ENCODE results near the gene PSMB5. TPM values are rescaled to one million over a fixed set of nuclear protein-coding genes. Genes with fewer than 3 reads are reported as not detected.

PSMB5 gene
- polyA plus RNA-seq, 3 donors: 78.0 to 152 (median 140) TPM

- no peak overlapping the region for H3K27ac ChIP-seq (ENCODE audit: low read depth, low read length)
- WGBS, 3 donors: 74 to 84% (median 78%) methylated on average over 49 to 85 of the region's 85 CpGs
Observed at GRCh38 chr14:23047751-23048693, 13.3 kb upstream of the PSMB5 start.

DNA sequence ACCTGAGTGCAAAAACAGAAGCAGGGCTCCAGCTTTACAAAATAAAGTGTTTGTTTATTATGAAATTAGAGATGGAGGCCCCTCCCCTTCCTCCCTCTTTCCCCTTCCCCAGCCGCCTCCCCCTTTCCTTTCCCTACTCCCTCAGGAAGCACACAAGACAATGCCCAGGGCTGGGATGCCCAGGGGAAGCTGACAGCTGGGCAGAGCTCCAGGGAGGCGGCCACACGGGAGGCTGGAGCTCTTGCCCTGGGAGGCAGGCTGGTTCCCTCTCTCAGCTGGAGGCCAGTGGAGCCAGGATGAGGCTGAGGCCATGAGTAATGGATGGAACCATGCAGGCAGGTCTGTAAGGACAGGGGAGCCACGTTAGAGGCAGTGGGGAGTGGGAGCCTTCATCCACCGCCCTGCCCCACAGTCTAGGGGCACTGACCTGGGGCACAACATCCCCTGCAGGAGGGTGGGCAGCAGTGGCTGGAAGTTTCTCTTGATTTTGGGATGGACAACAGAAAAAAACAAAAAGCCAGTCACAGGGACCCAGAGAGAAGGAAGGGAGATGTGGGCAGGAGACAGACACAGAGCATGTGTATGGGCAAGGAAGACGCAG is 12.4 kb upstream of the PSMB5 start:
- WGBS, 3 donors: 66 to 71% (median 66%) methylated on average over 6 of the region's 6 CpGs
- H3K27ac ChIP-seq (ENCODE audit: low read depth, low read length): no peak overlapping the region

DNA sequence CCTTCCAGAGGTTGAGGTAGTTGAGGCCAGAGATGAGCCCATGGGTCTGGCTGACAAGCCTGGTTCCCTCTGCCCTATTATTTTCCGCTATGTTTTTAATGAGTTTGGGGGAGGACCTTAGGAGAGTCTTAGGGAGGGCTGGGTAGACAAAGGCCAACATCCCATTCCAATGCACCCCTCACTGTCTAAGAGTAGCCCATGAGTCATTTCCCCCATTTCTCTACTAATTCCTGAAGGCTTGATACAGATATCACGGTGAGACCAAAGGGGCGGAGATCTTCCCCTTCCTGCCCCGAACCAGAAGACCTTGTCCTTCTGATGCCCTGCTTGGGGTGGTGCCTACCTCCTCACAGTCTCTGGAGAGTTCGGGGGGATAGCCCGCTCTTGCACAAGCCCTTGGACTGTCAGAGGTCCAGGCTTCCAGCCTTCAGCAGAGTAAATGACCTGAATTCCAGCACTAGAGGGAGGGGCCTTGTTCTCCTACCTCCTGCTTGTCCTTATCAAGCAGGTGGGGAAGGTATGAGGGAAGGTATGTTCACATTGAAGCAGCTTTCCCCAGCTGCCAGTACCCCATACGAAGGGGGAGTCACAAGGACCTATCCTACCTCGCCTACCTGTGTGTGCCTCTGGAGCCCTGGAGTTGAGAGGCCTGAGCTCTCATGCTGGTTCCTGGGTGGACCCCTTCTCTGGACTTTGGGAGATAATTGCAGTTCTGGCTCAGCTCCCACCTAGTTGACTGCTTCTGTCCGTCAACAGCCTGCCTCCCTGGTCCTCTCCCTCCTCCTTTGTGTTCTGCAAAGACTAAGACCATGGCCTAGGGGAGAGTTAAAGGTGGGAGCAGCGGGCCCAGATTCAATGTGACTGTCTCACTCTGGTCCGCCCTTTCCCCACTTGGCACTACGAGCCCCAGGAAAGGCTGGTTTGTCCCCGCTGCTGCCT is 11.0 kb upstream of the PSMB5 start:
- no peak overlapping the region for H3K27ac ChIP-seq (ENCODE audit: low read depth, low read length)

DNA sequence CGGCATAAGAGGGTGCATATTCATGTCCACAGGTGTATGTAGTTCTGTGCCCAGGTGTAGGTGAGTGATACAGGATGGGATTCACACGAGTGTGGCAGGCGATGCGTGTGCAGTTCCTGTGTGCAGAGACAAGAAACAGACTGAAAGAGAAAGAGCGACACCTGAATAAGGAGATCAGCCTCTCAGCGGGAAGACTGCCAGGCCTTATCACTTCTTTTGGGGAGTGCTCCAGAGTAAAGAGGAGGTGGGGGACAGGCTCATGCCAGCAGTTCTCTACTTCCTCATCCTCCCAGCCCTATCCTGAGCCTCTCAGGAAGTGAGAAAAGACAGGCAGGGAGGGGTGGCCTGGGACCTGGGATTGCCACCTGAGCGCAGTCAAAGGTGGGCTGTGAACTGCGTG is 10.1 kb upstream of the PSMB5 start:
- no peak overlapping the region for H3K27ac ChIP-seq (ENCODE audit: low read depth, low read length)

More for the DNA sequence above, 11.0 kb upstream of the PSMB5 start:
- 77 to 79% (median 77%) methylated on average over 13 of the region's 13 CpGs for WGBS, 3 donors

GRCh38 chr14:23043754-23044153 is 9.1 kb upstream of the PSMB5 start:
- H3K27ac ChIP-seq (ENCODE audit: low read depth, low read length): no peak overlapping the region
- 74 to 87% (median 84%) methylated on average over 3 of the region's 3 CpGs for WGBS, 3 donors

More for the DNA sequence above, 10.1 kb upstream of the PSMB5 start:
- 81 to 82% (median 81%) methylated on average over 8 of the region's 8 CpGs for WGBS, 3 donors

DNA sequence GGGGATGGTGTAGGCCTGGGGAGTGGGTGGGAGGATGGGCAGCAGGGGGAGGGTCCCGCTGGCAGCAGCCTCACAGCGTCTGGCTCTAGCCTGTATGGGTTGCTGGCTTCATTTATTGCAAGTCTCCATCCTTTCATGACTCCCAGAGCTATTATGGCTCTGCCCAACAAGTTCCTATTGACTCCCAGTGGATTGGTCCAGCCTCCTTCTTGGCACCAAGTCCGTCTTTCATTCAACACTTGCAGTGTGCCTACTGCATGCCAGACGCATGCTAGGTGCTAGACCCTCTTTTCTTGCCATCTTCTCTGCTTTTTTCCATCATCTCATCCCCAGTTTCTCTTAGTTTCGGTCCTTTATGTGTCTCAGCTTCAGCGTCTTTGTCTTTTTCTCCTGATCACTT is 8.4 kb upstream of the PSMB5 start:
- 87 to 93% (median 88%) methylated on average over 6 of the region's 6 CpGs for WGBS, 3 donors
- H3K27ac ChIP-seq (ENCODE audit: low read depth, low read length): no peak overlapping the region

GRCh38 chr14:23042162-23042965 is 7.7 kb upstream of the PSMB5 start, which contains the start of gene PSMB11:
PSMB11 (plus strand) TSS chr14:23042212; CDS start chr14:23042226, 14 bp downstream.
- 90 to 96% (median 95%) methylated on average over 36 of the region's 36 CpGs for WGBS, 3 donors
- no peak within 1 kb of the TSS for H3K27ac ChIP-seq (ENCODE audit: low read depth, low read length)

DNA sequence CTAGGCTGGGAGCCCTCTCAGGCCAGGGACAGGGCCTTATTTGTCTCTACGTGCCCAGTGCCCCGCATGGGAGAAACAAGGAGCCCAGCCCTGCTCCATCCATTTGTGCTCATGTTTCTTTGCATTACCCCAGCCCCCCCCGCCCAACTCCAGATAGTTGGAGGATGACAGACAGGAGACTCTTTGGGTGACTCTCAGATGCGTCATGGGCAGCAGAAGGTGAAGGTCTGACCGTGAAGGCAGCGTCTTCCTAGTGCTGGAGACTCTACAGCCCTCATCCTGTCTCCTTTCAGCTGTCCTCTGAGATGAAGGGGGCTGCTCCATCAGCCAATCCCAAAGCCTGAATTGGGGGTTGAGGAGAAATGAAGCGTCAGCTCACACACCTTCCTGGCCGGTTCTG is 7.0 kb upstream of the PSMB5 start:
- no peak overlapping the region for H3K27ac ChIP-seq (ENCODE audit: low read depth, low read length)
- 82 to 91% (median 84%) methylated on average over 8 of the region's 8 CpGs for WGBS, 3 donors

- 82 to 94% (median 94%) methylated on average over 4 of the region's 4 CpGs for WGBS, 3 donors
- H3K27ac ChIP-seq (ENCODE audit: low read depth, low read length): no peak overlapping the region
Observed at GRCh38 chr14:23040100-23040499, 5.4 kb upstream of the PSMB5 start.

GRCh38 chr14:23035303-23036144 is 824 bp upstream of the PSMB5 start:
- H3K27ac ChIP-seq (ENCODE audit: low read depth, low read length): no peak overlapping the region

GRCh38 chr14:23033801-23034497 is 751 bp downstream of the PSMB5 start:
- peak overlapping the region; percentile 74 for H3K27ac ChIP-seq (ENCODE audit: low read depth, low read length)
- WGBS, 3 donors: 35 to 42% (median 39%) methylated on average over 17 of the region's 17 CpGs

More at GRCh38 chr14:23035303-23036144, 824 bp upstream of the PSMB5 start:
- 63 to 68% (median 67%) methylated on average over 14 of the region's 14 CpGs for WGBS, 3 donors

GRCh38 chr14:23033251-23033727 is 1.4 kb downstream of the PSMB5 start:
- 88 to 96% (median 96%) methylated on average over 10 of the region's 10 CpGs for WGBS, 3 donors
- H3K27ac ChIP-seq (ENCODE audit: low read depth, low read length): no peak overlapping the region

DNA sequence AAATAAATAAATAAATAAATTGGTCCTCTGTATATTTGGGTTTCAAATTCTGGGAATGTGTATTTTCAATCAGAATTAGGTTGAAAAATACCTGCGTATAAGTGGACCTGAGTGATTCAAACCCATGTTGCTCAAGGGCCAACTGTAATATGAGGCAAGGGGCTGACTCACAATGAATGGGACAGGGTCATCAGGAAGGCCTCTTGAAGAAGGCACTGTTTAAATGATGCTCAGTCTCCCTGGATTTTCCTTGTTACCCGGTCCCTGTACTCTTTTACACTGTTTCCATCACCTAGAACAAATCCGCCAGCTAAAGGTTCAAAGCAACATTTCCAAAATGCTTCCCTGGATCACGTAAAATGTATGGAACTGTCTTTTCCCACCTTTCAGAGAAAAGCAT is 3.8 kb downstream of the PSMB5 start:
- H3K27ac ChIP-seq (ENCODE audit: low read depth, low read length): no peak overlapping the region
- 96 to 97% (median 96%) methylated on average over 4 of the region's 4 CpGs for WGBS, 3 donors

DNA sequence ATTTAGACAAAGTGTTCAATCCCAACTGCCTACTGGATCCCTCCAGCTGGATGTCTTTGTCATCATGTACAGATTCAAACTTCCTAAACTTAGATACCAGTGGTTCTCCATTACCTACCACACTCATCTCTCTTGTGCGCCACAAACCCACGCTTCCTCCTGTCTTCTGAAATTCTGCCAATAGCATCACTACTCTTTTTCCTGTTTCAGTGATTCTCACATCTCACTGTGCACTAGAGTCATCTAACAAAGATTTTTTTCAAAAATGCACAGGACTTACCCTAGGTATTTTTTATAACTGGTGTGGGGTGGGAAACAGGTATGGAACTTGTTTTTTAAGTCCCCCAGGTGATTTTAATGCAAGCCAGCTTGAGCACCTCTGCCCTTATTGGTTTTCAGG is 5.9 kb downstream of the PSMB5 start:
- WGBS, 3 donors: 50 to 86% (median 54%) methylated on average over 2 of the region's 2 CpGs
- H3K27ac ChIP-seq (ENCODE audit: low read depth, low read length): no peak overlapping the region

- WGBS, 3 donors: 58 to 74% (median 64%) methylated on average over 4 of the region's 4 CpGs
- no peak overlapping the region for H3K27ac ChIP-seq (ENCODE audit: low read depth, low read length)
Observed at GRCh38 chr14:23025151-23025814, 9.4 kb downstream of the PSMB5 start.

- WGBS, 3 donors: 61 to 88% (median 72%) methylated on average over 7 of the region's 7 CpGs
- no peak overlapping the region for H3K27ac ChIP-seq (ENCODE audit: low read depth, low read length)
Observed at GRCh38 chr14:23024612-23025075, 10.1 kb downstream of the PSMB5 start.
